Activated effector memory CD4-positive, alpha-beta T cell treated with anti-CD3 and anti-CD28 coated beads, Interleukin-2, amount 50 U/mL, for 16 hours (primary cell): ENCODE measurements around the gene ARRDC5.
"Not testable (repeated sequence)": the region's sequence is repeated elsewhere in the genome, so short reads cannot be mapped to it uniquely, and the experiment has no call there.

Experiments
- DNase-seq: peaks from one replicate; pipeline ENCODE4 v3.0.0-alpha.2; 2020

ARRDC5 gene

GRCh38 chr19:4909897-4910593 is 7.3 kb upstream of the ARRDC5 start:
- peak; percentile 97 for DNase-seq

- peak; percentile 68 for DNase-seq
Observed at GRCh38 chr19:4909156-4909896, 6.6 kb upstream of the ARRDC5 start, which contains the start of gene UHRF1. Gene UHRF1 (plus strand): TSS chr19:4909501. CDS start chr19:4910886, 1,385 bp downstream.

- no peak for DNase-seq
Observed at GRCh38 chr19:4908781-4909155, 6.1 kb upstream of the ARRDC5 start.

GRCh38 chr19:4908360-4908759 is 5.7 kb upstream of the ARRDC5 start:
- DNase-seq, result no peak

GRCh38 chr19:4906963-4907362 is 4.3 kb upstream of the ARRDC5 start:
- DNase-seq, result no peak

- no peak for DNase-seq
Observed at GRCh38 chr19:4904481-4904880, 1.8 kb upstream of the ARRDC5 start.

GRCh38 chr19:4900879-4901278 is 1.8 kb downstream of the ARRDC5 start:
- DNase-seq, result not testable (repeated sequence)

- no peak for DNase-seq
Observed at GRCh38 chr19:4897146-4897545, 5.5 kb downstream of the ARRDC5 start.

GRCh38 chr19:4896372-4896771 is 6.3 kb downstream of the ARRDC5 start:
- DNase-seq, result no peak

- DNase-seq, result not testable (repeated sequence)
Observed at GRCh38 chr19:4892962-4893361, 9.7 kb downstream of the ARRDC5 start.

GRCh38 chr19:4891066-4891465 is 11.6 kb downstream of the ARRDC5 start:
- no peak for DNase-seq

GRCh38 chr19:4889034-4889815 is 13.5 kb downstream of the ARRDC5 start:
- DNase-seq, result no peak

- not testable (repeated sequence) for DNase-seq
Observed at GRCh38 chr19:4887803-4888202, 14.9 kb downstream of the ARRDC5 start.

- DNase-seq, result not testable (repeated sequence)
Observed at GRCh38 chr19:4884993-4885392, 17.7 kb downstream of the ARRDC5 start.

GRCh38 chr19:4882874-4883273 is 19.8 kb downstream of the ARRDC5 start:
- DNase-seq, result not testable (repeated sequence)

GRCh38 chr19:4879041-4879440 is 23.7 kb downstream of the ARRDC5 start:
- no peak for DNase-seq

GRCh38 chr19:4878491-4878968 is 24.2 kb downstream of the ARRDC5 start:
- DNase-seq, result no peak

GRCh38 chr19:4877753-4878490 is 24.8 kb downstream of the ARRDC5 start:
- no peak for DNase-seq

- DNase-seq, result no peak
Observed at GRCh38 chr19:4873930-4874329, 28.8 kb downstream of the ARRDC5 start.

- no peak for DNase-seq
Observed at GRCh38 chr19:4871711-4872110, 31.0 kb downstream of the ARRDC5 start.

- no peak for DNase-seq
Observed at GRCh38 chr19:4870025-4870700, 32.5 kb downstream of the ARRDC5 start.

- DNase-seq, result no peak
Observed at GRCh38 chr19:4868286-4868834, 34.3 kb downstream of the ARRDC5 start.
